Natural killer cell (primary cell): Measurements from ENCODE around the gene MTA3. TPM values are rescaled to one million over a fixed set of nuclear protein-coding genes. Genes with fewer than 3 reads are reported as not detected.

ENCODE experiments used
- ATAC-seq, 3 donors: fragments of 150-1000 bp in 2 of 3; fragments of 200-7000 bp in 1 of 3; cut with Tn5 transposase; 1 replicate in 1 of 3; 2 replicates in 2 of 3; pipeline ENCODE4 v1.10.0; 2021; ENCODE audit warnings: mild to moderate bottlenecking in 2 of 3, moderate library complexity in 2 of 3
- DNase-seq, 2 donors: peaks; one replicate each; pipeline versions ENCODE4 v3.0.0 to v3.0.0-alpha.2; 2013 to 2021; ENCODE audit warnings: mixed read lengths in 1 of 2
- H3K27ac ChIP-seq: one replicate; pipeline ENCODE4 v1.5.1; 2013; ENCODE audit warnings: mild to moderate bottlenecking, low read length
- H3K27me3 ChIP-seq: one replicate; pipeline ENCODE4 v1.6.1; 2013; ENCODE audit warnings: low read length; ENCODE audit not compliant: control insufficient read depth, insufficient read depth
- H3K36me3 ChIP-seq: one replicate; pipeline ENCODE4 v1.6.1; 2013; ENCODE audit warnings: low read length; ENCODE audit not compliant: control insufficient read depth, insufficient read depth
- H3K4me1 ChIP-seq: one replicate; pipeline ENCODE4 v1.6.1; 2013; ENCODE audit warnings: low read length; ENCODE audit not compliant: control insufficient read depth, insufficient read depth
- H3K4me3 ChIP-seq: one replicate; pipeline ENCODE4 v1.5.1; 2013; ENCODE audit warnings: low read length
- H3K9me3 ChIP-seq: one replicate; pipeline ENCODE4 v1.6.1; 2013; ENCODE audit warnings: low read length; ENCODE audit not compliant: control insufficient read depth, insufficient read depth
- H3K27ac Mint-ChIP-seq, 2 donors: one replicate each; pipeline ENCODE4 v1.8.0; 2022; ENCODE audit warnings: mild to moderate bottlenecking in 2 of 2, mixed read lengths in 2 of 2, moderate library complexity in 1 of 2
- H3K27me3 Mint-ChIP-seq, 2 donors: one replicate each; pipeline ENCODE4 v1.8.0; 2022; ENCODE audit warnings: low read depth in 2 of 2, mixed read lengths in 2 of 2
- H3K36me3 Mint-ChIP-seq: one replicate; pipeline ENCODE4 v1.8.0; 2022; ENCODE audit warnings: mixed read lengths
- H3K4me1 Mint-ChIP-seq, 2 donors: one replicate each; pipeline ENCODE4 v1.8.0; 2022; ENCODE audit warnings: mixed read lengths in 2 of 2
- H3K4me3 Mint-ChIP-seq: one replicate; pipeline ENCODE4 v1.8.0; 2022; ENCODE audit warnings: mild to moderate bottlenecking, moderate library complexity, mixed read lengths
- H3K9me3 Mint-ChIP-seq, 2 donors: one replicate each; pipeline ENCODE4 v1.8.0; 2022; ENCODE audit warnings: mixed read lengths in 2 of 2
- WGBS: methylation state at CpG from one replicate; pipeline ENCODE4 v1.1.7; 2013; ENCODE audit warnings: missing lambda C conversion rate; ENCODE audit not compliant: insufficient coverage; 5-methylcytosine and 5-hydroxymethylcytosine counted together
- intact Hi-C: fragments of 100-400 bp; cut with micrococcal nuclease; formaldehyde crosslinking; loops from one replicate; pipeline ENCODE4 v1.14.2; 2022
- total RNA-seq, 4 donors: library from RNA; stranded (reverse); fragments of 120-200 nt in 1 of 4; gene quantifications; one replicate each; pipeline versions ENCODE4 v1.2.3 to v1.2.4, GENCODE V29; 2013 to 2022
- TF ChIP-seq, protein P1 (sequence below): fragments of 200-600 bp; IDR thresholded peaks from one replicate; pipeline ENCODE4 v1.8.0; 2022; ENCODE audit warnings: antibody characterized with exemption

MTA3 gene
- total RNA-seq, 3 donors from 2014 or later (not counting 1 experiment from before 2014, with no cell fraction given): 19.4 to 25.0 (median 21.5) TPM

DNA sequence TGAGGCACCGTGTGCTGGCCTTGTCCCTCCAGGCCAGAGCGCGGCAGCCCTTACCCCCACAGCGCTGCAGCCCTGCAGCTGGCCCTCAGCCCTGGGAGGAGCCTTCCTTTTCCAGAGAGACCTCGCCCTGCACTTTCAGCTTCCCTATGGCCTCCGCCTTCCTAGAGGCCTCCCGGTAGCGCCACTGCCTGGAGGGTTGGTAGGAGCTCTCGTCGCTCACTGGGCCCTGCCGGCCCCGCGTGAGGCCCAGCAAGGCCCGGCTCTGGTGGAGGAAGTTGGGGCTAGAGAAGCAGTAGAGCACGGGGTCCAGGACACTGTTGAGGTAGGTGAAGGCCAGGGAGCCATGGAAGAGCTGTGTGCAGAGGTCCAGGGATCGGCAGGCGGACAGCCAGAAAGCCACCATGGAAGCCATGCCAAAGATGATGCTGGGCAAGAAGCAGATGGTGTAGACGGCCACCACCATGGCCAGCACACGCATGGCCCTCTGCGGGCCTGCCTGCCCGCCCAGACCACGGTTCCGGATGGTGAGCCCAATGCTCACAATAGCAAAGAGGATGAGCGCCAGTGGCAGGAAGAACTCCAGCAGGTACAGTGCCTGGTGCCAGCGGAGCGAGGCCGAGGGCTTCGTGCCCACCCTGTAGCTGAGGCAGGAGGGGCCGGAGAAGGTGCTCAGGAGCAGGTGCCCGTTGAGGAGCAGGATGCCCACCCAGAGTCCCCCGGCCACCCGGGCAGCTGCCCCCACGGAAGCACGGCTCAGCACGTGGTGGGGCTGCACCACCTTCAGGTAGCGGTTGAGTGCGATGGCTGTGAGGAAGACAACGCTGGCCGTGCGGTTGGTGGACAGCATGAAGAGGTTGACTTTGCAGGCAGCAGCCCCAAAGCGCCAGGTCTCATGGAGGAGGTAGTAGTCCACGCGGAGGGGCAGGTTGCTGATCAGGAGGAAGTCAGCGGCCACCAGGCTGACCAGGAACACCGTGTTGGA, 194.7 kb downstream of the MTA3 start:
- Histone ChIP-seq H3K27me3 (no peaks in the 10 kb centered on the region), H3K4me3 (no peak overlapping the region), H3K27ac (no peak overlapping the region), H3K9me3 (no peaks in the 10 kb centered on the region), H3K4me1 (peaks cover 7% of the 10 kb centered on the region), H3K36me3 (no peaks in the 10 kb centered on the region)
- no peak for DNase-seq
- Mint-ChIP-seq H3K4me3 (no peak overlapping the region), H3K9me3 (no peaks in the 10 kb centered on the region), H3K4me1 (peaks cover 0 to 13% of the 10 kb centered on the region in 2 donors), H3K27ac (no peak overlapping the region), H3K36me3 (no peaks in the 10 kb centered on the region), H3K27me3 (no peaks in the 10 kb centered on the region)
- no peak for ATAC-seq
- WGBS: 93% methylated on average over 45 of the region's 45 CpGs
- TF ChIP-seq, protein P1, sequence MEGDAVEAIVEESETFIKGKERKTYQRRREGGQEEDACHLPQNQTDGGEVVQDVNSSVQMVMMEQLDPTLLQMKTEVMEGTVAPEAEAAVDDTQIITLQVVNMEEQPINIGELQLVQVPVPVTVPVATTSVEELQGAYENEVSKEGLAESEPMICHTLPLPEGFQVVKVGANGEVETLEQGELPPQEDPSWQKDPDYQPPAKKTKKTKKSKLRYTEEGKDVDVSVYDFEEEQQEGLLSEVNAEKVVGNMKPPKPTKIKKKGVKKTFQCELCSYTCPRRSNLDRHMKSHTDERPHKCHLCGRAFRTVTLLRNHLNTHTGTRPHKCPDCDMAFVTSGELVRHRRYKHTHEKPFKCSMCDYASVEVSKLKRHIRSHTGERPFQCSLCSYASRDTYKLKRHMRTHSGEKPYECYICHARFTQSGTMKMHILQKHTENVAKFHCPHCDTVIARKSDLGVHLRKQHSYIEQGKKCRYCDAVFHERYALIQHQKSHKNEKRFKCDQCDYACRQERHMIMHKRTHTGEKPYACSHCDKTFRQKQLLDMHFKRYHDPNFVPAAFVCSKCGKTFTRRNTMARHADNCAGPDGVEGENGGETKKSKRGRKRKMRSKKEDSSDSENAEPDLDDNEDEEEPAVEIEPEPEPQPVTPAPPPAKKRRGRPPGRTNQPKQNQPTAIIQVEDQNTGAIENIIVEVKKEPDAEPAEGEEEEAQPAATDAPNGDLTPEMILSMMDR: no peak
- intact Hi-C loops: no loop called here

DNA sequence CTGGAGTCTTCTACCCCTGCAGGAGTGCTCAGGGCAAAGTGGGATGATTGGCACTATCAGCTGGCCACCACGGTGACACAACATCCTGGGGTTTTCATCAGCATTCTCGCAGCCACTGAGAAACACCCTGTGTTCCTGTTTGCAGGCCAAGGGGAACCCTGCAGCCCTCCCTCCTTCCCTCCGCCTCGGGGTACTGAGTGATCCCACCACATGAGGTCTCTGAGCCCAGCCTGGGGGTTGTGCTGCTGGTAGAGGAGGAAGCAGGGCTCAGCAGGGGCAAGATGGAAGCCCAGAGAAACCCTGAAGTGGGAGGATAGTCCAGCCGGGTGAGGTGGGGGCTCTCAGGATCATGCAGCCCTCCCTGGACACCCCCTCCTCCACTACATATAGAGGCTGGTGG, 195.7 kb downstream of the MTA3 start, which contains the start of gene OXER1:
TSS of gene OXER1 (minus strand) at position 40 of the 400 bp plus-strand sequence. CDS start 73 bp downstream, outside the sequence.
- Mint-ChIP-seq H3K4me3 (no peak within 1 kb of the TSS), H3K27ac (no peak within 1 kb of the TSS), H3K4me1 (peaks cover 0 to 13% of the 10 kb centered on the region in 2 donors), H3K27me3 (no peaks in the 10 kb centered on the region), H3K36me3 (no peaks in the 10 kb centered on the region), H3K9me3 (no peaks in the 10 kb centered on the region)
- peaks cover 7% of the 10 kb centered on the region for H3K4me1 ChIP-seq
- ATAC-seq (peak in 2 of 3 donors; percentile 24 to 64), DNase-seq (no peak)
- H3K27ac ChIP-seq: no peak within 1 kb of the TSS
- TF ChIP-seq, protein P1: no peak
- no peaks in the 10 kb centered on the region for H3K27me3 ChIP-seq
- H3K9me3 ChIP-seq: no peaks in the 10 kb centered on the region
- 46% methylated on average over 5 of the region's 5 CpGs for WGBS
- intact Hi-C loops: no loop called here
- no peaks in the 10 kb centered on the region for H3K36me3 ChIP-seq
- H3K4me3 ChIP-seq: no peak within 1 kb of the TSS

DNA sequence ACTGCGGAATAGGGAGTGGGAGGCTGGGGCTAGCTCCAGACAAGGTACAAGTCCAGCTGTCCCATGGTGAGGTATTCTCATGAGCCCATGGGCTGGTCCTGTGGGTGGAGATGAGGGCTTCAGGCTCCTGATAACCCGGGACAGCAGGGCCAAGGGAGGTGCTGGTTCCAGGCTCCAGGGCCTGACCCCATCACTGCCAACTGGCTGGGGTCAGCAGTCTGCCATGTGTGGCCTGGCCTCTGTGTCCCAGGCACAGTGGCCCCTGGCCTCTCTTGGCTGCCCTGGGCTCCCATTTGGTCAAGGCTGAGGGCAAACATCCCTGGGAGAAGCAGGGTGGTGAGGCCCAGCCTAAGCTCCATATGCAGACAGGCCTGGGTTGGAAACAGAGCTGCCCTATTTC, 196.5 kb downstream of the MTA3 start:
- no peaks in the 10 kb centered on the region for H3K27me3 ChIP-seq
- no peak overlapping the region for H3K27ac ChIP-seq
- DNase-seq (no peak), ATAC-seq (no peak)
- H3K9me3 Mint-ChIP-seq: no peaks in the 10 kb centered on the region
- intact Hi-C loops: no loop called here
- no peak overlapping the region for H3K27ac Mint-ChIP-seq
- H3K27me3 Mint-ChIP-seq: no peaks in the 10 kb centered on the region
- no peaks in the 10 kb centered on the region for H3K9me3 ChIP-seq
- no peak overlapping the region for H3K4me3 Mint-ChIP-seq
- TF ChIP-seq, protein P1: no peak
- no peaks in the 10 kb centered on the region for H3K36me3 Mint-ChIP-seq
- peaks cover 7% of the 10 kb centered on the region for H3K4me1 ChIP-seq
- peaks cover 0 to 13% of the 10 kb centered on the region in 2 donors for H3K4me1 Mint-ChIP-seq
- H3K4me3 ChIP-seq: no peak overlapping the region
- WGBS: 100% methylated on average over 2 of the region's 2 CpGs
- no peaks in the 10 kb centered on the region for H3K36me3 ChIP-seq
